Measurements from ENCODE around the gene SBK1. TPM values are rescaled to one million over a fixed set of nuclear protein-coding genes. Genes with fewer than 3 reads are reported as not detected.

Gene SBK1
- total RNA-seq, 1 experiment from 2014 or later, result 19.2 TPM

DNA sequence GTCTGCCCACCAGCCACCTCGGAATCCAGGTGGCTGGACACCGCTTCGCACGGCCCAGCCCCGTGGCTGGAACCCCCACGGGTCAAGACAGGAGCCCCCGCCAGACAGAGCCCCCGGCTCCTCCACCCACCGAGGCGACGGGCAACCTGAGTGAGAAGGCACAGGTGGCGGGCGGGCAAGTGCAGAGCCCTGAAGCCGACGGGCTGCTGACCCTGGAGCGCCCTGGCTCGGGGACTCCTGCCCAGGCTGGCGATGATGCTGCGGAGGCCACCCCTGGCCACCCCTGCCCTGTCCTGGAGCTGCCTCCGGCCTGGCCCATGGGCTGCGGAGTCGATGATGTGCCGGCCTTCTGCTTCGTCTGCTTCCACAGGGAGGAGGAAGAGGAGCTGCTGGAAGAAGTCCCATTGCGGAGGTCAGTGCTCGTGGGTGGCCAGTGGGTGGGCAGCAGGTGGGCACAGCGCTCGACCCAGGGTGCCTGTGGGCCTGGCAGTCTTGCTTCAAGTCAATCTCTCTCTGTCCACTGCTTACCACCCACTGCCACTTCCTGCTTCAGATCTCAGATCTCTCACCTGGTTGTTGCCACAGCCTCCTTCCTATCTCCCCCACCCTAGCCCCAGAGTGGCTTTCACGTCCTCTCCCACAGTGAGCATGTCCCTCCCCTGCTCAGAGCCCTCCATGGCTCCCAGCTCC is 33.1 kb upstream of the SBK1 start:
- Histone ChIP-seq H3K4me3 (replicated peaks in 1 of 2; ENCODE audit: low read depth in 1 of 2, low read length in 2 of 2) (no peak overlapping the region), H3K27me3 (ENCODE audit: insufficient read depth, low read length) (no peaks in the 10 kb centered on the region), H3K4me2 (ENCODE audit: low read length) (no peak overlapping the region), H3K9me2 (ENCODE audit: insufficient read depth) (no peaks in the 10 kb centered on the region), H3K36me3 (ENCODE audit: control insufficient read depth in 1 of 2, insufficient read depth in 2 of 2, low read length in 2 of 2) (no peaks in the 10 kb centered on the region), H3K9ac (ENCODE audit: low read length) (no peak overlapping the region), H3K9me3 (ENCODE audit: control insufficient read depth in 1 of 2, insufficient read depth in 1 of 2, low read depth in 1 of 2, low read length in 2 of 2) (no peaks in the 10 kb centered on the region), H3K4me1 (ENCODE audit: control insufficient read depth in 1 of 2, insufficient read depth in 2 of 2, low read length in 2 of 2) (0 out of 4 replicates have a peak, but pooled peaks cover 0 to 8% of the 10 kb centered on the region in 2 experiments), H2AFZ (ENCODE audit: low read depth, low read length, poor library complexity, severe bottlenecking) (no peak overlapping the region), H4K20me1 (ENCODE audit: insufficient read depth) (no peaks in the 10 kb centered on the region), H3K79me2 (ENCODE audit: insufficient read depth, low read length) (no peaks in the 10 kb centered on the region), H3K27ac (ENCODE audit: low read depth, low read length) (no peak overlapping the region)
- no peak for TF ChIP-seq SRF (IDR thresholded peaks at IDR 0.05; ENCODE audit: low read depth)
- TF ChIP-seq CEBPB (IDR thresholded peaks at IDR 0.05; ENCODE audit: low read depth), result no peak
- no peak for TF ChIP-seq ZFX (IDR thresholded peaks at IDR 0.05)
- TF ChIP-seq RAD21 (IDR thresholded peaks at IDR 0.05; ENCODE audit: low read depth), result no peak
- TF ChIP-seq, protein P1, sequence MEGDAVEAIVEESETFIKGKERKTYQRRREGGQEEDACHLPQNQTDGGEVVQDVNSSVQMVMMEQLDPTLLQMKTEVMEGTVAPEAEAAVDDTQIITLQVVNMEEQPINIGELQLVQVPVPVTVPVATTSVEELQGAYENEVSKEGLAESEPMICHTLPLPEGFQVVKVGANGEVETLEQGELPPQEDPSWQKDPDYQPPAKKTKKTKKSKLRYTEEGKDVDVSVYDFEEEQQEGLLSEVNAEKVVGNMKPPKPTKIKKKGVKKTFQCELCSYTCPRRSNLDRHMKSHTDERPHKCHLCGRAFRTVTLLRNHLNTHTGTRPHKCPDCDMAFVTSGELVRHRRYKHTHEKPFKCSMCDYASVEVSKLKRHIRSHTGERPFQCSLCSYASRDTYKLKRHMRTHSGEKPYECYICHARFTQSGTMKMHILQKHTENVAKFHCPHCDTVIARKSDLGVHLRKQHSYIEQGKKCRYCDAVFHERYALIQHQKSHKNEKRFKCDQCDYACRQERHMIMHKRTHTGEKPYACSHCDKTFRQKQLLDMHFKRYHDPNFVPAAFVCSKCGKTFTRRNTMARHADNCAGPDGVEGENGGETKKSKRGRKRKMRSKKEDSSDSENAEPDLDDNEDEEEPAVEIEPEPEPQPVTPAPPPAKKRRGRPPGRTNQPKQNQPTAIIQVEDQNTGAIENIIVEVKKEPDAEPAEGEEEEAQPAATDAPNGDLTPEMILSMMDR (IDR thresholded peaks at IDR 0.05 in 2 of 3, conservative IDR thresholded peaks at IDR 0.05 in 1 of 3; ENCODE audit: borderline replicate concordance in 1 of 3, insufficient read depth in 1 of 3, low read depth in 2 of 3, low read length in 2 of 3), result no peak
- no peak for TF ChIP-seq POLR2AphosphoS5 (IDR thresholded peaks at IDR 0.05; ENCODE audit: low read depth, low read length)
- no peak for TF ChIP-seq TCF7L2 (IDR thresholded peaks at IDR 0.05; ENCODE audit: borderline replicate concordance, extremely low read depth, insufficient read depth, insufficient read length)
- no peak for TF ChIP-seq EGR1 (IDR thresholded peaks at IDR 0.05; ENCODE audit: low read depth)
- no peak for TF ChIP-seq YY1 (IDR thresholded peaks at IDR 0.05; ENCODE audit: extremely low read depth, insufficient replicate concordance, low read depth, low read length)
- no peak for TF ChIP-seq CBX3 (IDR thresholded peaks at IDR 0.05; ENCODE audit: low read depth)
- TF ChIP-seq, protein P2, sequence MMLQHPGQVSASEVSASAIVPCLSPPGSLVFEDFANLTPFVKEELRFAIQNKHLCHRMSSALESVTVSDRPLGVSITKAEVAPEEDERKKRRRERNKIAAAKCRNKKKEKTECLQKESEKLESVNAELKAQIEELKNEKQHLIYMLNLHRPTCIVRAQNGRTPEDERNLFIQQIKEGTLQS (IDR thresholded peaks at IDR 0.05), result no peak
- TF ChIP-seq EZH2 (IDR thresholded peaks at IDR 0.05), result no peak
- TF ChIP-seq ZNF274 (IDR thresholded peaks at IDR 0.05; ENCODE audit: low read depth, low read length), result no peak
- no peak for TF ChIP-seq ELF1 (IDR thresholded peaks at IDR 0.05; ENCODE audit: borderline replicate concordance, low read depth)
- TF ChIP-seq, protein P3, sequence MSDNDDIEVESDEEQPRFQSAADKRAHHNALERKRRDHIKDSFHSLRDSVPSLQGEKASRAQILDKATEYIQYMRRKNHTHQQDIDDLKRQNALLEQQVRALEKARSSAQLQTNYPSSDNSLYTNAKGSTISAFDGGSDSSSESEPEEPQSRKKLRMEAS (IDR thresholded peaks at IDR 0.05), result no peak
- TF ChIP-seq, protein P4, sequence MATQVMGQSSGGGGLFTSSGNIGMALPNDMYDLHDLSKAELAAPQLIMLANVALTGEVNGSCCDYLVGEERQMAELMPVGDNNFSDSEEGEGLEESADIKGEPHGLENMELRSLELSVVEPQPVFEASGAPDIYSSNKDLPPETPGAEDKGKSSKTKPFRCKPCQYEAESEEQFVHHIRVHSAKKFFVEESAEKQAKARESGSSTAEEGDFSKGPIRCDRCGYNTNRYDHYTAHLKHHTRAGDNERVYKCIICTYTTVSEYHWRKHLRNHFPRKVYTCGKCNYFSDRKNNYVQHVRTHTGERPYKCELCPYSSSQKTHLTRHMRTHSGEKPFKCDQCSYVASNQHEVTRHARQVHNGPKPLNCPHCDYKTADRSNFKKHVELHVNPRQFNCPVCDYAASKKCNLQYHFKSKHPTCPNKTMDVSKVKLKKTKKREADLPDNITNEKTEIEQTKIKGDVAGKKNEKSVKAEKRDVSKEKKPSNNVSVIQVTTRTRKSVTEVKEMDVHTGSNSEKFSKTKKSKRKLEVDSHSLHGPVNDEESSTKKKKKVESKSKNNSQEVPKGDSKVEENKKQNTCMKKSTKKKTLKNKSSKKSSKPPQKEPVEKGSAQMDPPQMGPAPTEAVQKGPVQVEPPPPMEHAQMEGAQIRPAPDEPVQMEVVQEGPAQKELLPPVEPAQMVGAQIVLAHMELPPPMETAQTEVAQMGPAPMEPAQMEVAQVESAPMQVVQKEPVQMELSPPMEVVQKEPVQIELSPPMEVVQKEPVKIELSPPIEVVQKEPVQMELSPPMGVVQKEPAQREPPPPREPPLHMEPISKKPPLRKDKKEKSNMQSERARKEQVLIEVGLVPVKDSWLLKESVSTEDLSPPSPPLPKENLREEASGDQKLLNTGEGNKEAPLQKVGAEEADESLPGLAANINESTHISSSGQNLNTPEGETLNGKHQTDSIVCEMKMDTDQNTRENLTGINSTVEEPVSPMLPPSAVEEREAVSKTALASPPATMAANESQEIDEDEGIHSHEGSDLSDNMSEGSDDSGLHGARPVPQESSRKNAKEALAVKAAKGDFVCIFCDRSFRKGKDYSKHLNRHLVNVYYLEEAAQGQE (IDR thresholded peaks at IDR 0.05; ENCODE audit: low read depth), result no peak
- no peak for TF ChIP-seq POLR2A (IDR thresholded peaks at IDR 0.05; ENCODE audit: borderline replicate concordance, extremely low read depth, insufficient read depth, insufficient read length)
- ChIA-PET CTCF (no interaction called here), POLR2A (no interaction called here), RAD21 (ENCODE audit: low non-redundant PET in 1 of 2, low total read pairs in 2 of 2, uncharacterized antibody in 2 of 2, unreplicated experiment in 2 of 2) (no interaction called here)
- intact Hi-C loops (cut with micrococcal nuclease), result no loop called here
- ATAC-seq, result no peak
- no peak for DNase-seq (ENCODE audit: low read depth, low spot score)
- no TSS peak for BruUV-seq (replicated peaks)

Data from HCT116 (cell line).